ENCODE data around the gene KMT2A.
A peak's percentile ranks its signal among the peaks of the same experiment; 100 is the strongest.
"Not testable (repeated sequence)": the region's sequence is repeated elsewhere in the genome, so short reads cannot be mapped to it uniquely, and the experiment has no call there.

Gene KMT2A

DNA sequence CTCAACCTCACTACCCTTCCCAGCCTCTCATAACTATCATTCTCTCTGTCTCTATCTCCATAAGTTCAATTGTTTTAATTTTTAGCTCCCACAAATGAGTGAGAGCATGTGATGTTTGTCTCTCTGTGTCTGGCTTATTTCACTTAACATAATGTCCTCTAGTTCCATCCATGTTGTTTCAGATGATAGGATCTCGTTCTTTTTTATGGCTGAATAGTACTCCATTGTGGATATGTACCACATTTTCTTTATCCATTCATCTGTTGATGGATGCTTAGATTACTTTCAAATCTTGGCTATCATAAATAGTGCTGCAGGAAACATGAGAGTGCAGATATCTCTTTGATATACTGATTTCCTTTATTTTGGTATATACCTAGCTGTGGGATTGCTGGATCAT is 44.9 kb downstream of the KMT2A start:
- not testable (repeated sequence) for DNase-seq

DNA sequence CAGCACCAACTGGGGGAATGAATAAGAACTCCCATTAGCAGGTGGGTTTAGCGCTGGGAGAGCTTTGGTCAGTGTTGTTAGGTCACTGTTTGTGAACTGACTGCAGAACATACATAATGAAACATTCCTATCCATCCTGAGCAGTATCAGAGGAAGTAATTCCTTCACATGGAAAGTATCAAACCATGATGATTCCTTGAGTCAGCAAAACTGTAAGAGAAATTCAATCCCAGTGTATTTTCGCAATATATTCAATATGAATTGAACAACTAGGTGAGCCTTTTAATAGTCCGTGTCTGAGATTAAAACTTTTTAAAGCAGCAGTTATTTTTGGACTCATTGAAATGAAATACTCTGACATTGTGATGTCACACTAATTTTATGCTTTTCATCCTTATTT is 48.1 kb downstream of the KMT2A start:
- DNase-seq, result no peak

- DNase-seq, result no peak
Measured at GRCh38 chr11:118485273-118485672, 49.0 kb downstream of the KMT2A start.

DNA sequence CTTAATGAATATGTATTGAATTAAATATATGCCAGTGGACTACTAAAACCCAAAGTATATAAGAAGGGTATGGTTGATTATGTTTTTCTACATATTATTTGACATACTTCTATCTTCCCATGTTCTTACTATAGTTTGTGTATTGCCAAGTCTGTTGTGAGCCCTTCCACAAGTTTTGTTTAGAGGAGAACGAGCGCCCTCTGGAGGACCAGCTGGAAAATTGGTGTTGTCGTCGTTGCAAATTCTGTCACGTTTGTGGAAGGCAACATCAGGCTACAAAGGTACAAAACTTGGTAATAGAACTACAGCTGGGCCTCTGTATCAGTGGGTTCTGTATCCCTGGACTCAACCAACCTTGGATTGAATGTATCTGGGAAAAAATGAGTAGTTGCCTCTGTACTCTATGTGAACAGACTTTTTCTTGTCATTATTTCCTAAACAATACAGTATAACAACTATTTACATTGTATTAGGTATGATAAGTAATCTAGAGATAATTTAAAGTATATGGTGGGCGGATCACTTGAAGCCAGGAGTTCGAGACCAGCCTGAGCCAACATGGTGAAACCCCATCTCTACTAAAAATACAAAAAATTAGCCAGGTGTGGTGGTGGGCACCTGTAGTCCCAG is 52.3 kb downstream of the KMT2A start:
- DNase-seq, result peak in 45 of 58 donors; percentile 5 to 64 (median 35)

- no peak for DNase-seq
Measured at GRCh38 chr11:118491041-118491440, 54.7 kb downstream of the KMT2A start.

DNA sequence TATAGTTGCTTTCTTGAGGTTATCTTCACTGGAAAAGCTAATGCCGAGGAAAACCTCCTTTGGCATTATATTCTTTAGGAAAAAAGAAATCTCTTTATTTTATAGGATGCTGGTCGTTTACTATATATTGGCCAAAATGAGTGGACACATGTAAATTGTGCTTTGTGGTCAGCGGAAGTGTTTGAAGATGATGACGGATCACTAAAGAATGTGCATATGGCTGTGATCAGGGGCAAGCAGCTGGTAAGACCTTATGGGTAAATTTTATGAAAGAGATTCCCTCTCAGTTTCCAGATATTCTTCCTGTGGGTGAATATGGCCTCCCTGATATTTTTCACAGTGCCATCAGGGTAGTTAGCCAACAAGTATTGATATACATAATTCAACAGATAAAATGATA is 61.5 kb downstream of the KMT2A start:
- DNase-seq, result no peak

DNA sequence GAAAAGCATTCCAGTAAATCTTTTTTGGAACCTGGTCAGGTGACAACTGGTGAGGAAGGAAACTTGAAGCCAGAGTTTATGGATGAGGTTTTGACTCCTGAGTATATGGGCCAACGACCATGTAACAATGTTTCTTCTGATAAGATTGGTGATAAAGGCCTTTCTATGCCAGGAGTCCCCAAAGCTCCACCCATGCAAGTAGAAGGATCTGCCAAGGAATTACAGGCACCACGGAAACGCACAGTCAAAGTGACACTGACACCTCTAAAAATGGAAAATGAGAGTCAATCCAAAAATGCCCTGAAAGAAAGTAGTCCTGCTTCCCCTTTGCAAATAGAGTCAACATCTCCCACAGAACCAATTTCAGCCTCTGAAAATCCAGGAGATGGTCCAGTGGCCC is 66.9 kb downstream of the KMT2A start:
- no peak for DNase-seq

DNA sequence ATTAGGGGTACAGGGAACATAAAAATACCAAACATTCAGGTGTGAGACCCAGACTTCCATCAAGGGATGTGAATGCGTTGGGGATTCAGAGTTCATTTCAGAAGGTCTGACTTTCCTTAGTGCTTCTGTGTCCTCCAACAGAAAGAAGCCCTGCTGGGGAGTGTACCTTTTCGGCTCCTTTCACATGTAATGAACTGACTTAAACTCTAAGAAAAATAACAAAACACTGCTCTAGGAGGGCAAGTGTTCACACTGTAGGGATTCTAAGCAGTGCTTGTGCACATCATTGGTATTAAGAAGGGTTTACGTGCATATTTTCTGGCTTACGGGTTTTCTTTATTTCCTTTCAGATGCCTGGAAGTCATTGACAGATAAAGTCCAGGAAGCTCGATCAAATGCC is 75.3 kb downstream of the KMT2A start:
- no peak for DNase-seq

- no peak for DNase-seq
Measured at GRCh38 chr11:118514103-118514502, 77.8 kb downstream of the KMT2A start.

DNA sequence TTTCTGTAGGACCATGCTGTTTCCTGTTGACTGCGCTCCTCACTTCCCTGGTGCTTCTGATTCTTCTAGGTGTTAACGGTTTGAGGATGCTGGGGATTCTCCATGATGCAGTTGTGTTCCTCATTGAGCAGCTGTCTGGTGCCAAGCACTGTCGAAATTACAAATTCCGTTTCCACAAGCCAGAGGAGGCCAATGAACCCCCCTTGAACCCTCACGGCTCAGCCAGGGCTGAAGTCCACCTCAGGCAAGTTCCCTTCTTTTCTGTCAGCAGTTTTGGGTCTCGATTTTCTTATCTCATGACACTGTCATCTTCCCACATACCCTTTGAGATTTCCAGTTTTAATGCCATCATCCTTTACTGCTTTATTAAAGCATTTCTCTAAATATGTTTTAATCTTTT is 83.3 kb downstream of the KMT2A start:
- DNase-seq, result no peak

- no peak for DNase-seq
Measured at GRCh38 chr11:118521892-118522311, 85.6 kb downstream of the KMT2A start.

- DNase-seq, result no peak
Measured at GRCh38 chr11:118522571-118523072, 86.3 kb downstream of the KMT2A start.

- no peak for DNase-seq
Measured at GRCh38 chr11:118524356-118524755, 88.1 kb downstream of the KMT2A start.

- no peak for DNase-seq
Measured at GRCh38 chr11:118524757-118525470, 88.6 kb downstream of the KMT2A start.

DNA sequence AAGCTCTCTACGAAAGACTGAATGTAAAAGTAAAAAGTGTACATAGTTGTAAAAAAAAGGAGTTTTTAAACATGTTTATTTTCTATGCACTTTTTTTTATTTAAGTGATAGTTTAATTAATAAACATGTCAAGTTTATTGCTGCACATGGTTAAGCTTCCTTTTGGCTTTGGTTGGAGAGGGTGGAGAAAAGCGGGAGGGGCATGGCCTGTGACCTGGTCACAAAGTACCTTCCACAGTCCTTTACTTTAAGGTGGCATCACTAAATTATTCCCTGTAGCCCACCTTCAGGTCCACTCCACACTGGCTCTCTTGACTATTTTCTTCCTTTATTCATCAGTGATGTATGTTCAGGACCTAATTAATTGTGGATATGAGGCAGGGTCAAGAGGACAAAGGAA is 90.4 kb downstream of the KMT2A start:
- DNase-seq, result no peak

DNA sequence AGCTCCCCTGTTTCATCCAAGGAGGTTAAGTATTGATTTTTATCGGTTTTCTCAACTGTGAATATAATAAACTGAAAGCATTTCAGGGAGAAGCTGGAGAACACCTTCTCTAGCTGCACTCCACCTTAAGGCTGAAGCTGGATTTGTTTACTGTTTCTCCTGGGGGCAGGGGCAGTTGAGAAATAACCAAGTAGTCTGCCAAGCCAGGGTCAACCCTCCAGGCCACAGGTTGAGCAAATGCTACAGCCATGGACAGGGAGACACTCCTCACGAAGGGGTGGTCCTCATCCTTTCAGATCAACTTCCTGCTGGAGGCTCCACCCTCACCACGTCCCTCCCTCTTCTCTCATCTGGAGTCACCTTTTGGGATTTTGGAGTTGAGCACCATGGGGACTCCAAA is 90.8 kb downstream of the KMT2A start, which contains the start of gene TTC36:
TSS of gene TTC36 (plus strand) at position 366 of the 400 bp plus-strand sequence. CDS start at position 387, 21 bp downstream.
- DNase-seq, result no peak

- DNase-seq, result no peak
Measured at GRCh38 chr11:118528511-118528910, 92.2 kb downstream of the KMT2A start.

DNA sequence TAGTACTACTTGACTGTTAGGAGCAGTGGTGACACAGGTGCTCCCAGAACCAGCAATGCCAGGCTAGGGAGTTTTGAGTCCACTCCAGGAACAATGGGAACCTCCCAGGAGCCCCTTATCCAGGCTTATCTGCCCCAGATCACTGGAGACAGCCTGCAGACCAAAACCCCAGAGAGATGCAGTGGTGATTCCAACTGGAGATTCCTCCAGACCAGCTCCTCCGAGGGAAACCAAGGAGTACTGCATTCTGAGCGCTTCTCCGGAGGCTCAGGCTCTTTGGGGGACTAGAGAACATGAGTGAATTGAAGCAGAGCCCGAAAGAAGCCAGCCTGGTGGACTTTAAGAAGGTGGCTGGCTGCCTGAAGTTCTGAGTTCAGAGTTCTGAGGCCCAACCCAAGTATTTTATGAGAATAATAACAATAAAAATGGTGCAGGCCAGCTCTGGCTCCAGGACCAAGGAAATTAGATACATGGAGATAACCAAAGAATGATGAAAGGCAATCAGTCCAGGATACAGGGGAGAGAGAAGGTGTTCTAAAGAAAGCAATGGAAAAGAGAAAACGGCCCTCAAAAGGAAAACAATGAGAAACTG is 93.4 kb downstream of the KMT2A start:
- no peak for DNase-seq

- peak in 2 of 58 donors; percentile 21 to 61 for DNase-seq
Measured at GRCh38 chr11:118530180-118530682, 93.9 kb downstream of the KMT2A start.

DNA sequence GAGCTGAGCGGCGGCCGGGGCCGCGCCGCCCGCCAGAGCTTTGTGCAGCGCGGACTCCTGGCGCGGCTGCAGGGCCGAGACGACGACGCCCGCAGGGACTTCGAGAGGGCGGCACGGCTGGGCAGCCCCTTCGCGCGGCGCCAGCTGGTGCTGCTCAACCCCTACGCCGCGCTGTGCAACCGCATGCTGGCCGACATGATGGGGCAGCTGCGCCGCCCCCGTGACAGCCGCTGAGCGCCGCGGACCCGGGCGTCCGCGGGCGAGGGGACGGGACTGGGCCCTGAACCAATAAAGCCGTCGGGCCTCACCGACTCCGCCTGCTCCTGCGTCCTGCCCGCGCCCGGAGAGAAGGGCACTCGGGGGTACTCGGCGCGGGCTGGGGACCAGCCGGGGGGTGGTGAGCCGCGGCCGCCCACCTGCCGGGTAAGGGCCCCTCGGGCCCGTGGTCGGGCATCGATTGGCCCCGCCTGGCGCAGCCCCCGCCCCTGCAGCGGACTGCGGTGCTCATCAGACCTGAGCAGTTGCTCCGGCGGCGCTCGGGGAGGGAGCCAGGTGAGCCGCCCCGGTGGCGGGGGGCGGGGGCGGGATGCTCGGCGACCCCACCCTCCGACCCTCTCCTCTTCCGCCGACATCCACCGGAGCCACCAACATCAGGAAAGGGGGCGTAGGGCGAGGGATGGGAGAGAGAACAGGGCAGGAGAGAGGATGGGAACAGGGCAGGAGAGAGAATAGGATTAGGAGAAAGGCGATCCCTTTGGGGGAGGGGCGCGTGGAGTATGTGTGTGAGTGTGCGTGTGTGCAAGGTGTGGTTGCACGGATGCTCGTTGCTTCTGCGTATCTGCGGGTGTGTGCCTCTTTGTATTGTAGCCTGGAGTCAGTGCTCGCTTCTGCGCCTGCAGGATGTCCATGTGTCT is 94.6 kb downstream of the KMT2A start, which contains the start of gene TMEM25:
TSS of gene TMEM25 (plus strand) at position 510 of the 914 bp plus-strand sequence. CDS start 610 bp downstream, outside the sequence.
- DNase-seq, result peak in 55 of 58 donors; percentile 29 to 87 (median 66)

DNA sequence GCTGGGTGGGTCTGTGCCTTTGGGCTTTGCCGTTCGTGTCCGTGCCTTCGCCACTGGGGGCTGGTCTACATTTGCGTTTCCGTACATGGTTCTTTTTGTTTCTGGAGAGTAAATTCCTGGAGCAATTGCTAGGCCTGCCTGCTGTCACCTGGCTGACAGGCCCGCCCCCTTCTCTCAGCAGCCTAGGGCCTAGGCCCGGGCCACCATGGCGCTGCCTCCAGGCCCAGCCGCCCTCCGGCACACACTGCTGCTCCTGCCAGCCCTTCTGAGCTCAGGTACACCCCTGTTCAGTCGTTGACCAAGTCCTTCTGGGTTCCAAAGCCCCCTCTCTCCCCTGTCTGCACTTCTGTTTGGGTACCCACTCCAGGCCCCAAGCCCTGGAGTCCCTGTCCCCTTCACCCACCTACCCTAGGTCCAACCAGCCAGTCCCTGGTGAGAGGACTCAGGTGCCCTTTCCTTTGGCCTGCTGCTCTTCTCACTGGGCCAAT is 95.3 kb downstream of the KMT2A start:
- peak in 11 of 58 donors; percentile 22 to 75 (median 45) for DNase-seq

All from anterior cingulate cortex (tissue), 58 donors.